NOMO-1 treated with dmso at 0.1 percent for 144 hours (cell line): Measurements from ENCODE around the gene ATMIN.

Experiments used
- DNase-seq: peaks from one replicate; lab custom pipeline; 2025; ENCODE audit not compliant: unreplicated experiment; lab: John Stamatoyannopoulos, UW

Gene ATMIN

DNA sequence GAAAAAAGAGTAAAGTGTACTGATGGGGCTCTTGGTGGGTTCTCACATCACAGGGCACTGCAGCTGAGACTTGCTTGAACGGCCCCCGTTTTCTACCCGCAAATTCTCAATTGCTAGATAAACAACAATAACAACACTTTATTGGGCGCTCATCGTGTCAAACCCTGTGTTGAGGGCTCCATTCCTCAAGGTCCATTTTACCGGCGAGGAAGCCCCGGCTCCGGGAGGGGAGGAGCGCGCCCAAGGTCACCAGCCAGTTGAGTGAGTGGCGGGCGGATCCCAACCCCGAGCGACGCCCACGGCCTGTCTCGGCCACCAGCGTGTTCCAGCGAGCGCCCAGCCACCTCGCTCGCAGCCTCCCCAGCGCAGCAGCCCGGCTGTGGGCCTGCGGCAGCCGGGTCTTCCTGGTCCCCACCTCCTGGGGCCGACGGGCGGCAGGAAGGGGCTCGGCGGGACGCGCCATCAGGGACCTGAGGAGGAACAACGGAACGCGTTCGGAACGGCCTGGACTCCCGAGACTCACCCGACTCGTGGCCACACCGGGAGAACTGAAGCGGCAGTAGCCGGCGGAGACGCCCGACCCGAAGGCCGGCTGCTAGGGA lies 29.3 kb upstream of the ATMIN start:
- DNase-seq: peak; percentile 44

DNA sequence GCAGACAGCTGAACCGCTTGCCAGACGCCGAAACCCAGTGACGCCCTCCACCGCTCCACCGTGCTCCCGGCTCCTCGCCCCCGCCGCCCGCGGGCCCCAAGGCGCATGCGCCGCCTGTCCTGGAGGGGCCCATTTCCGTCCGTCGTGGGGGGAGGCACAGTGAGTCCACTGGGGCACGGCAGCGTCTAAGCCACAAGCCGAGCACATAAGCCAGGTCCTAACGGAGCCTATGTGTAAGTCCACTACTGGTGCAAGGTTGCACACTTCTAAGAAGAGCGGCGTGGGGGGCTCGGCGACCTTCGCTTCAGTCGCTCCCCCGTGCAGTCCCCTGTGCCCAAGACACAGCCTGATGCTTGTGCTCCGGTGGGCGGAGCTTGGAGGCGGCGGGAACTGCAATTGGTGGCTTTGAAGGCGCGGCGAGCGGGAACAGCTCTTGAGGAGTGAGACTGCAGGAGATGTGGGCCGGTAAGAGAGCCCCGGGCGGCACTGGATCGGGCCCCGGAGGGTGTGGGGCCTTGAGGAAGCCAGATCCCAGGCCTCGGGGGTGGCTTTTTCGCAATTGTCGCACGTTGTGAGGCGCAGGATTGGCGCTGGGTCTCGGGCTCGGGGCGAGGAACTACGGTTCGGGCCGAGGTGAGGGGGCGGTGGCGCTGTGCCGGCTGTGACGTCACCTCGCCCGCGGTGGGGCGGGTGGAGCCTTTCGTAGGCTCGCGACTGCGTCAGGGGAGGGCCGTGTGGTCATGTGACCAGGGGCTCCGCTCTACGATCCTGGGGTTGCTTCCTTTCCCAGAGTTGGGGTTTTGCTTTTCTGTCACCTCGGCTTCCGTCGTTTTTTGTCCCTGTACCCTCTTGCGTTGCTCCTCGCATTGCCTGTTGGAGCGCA lies 28.6 kb upstream of the ATMIN start, which contains the start of the genes CENPN and CMC2:
Gene CENPN (plus strand): TSS at position 402 of the 883 bp plus-strand sequence. CDS start 4,726 bp downstream, outside the sequence.
Gene CMC2 (minus strand): TSS at position 73 of the 883 bp plus-strand sequence. CDS start 9,491 bp downstream, outside the sequence.
- peak; percentile 97 for DNase-seq

DNA sequence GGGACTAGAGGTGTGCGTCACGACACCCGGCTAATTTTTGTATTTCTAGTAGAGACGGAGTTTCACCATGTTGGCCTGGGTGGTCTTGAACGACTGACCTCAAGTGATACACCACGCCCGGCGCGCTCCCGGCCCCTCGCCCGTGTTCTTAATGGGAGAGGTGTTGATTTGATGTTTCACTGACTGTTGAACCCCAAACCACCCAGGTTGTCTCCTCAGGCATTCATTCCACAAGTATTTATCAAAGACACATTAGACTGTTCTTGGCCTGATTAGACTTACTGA lies 27.2 kb upstream of the ATMIN start:
- no peak for DNase-seq

DNA sequence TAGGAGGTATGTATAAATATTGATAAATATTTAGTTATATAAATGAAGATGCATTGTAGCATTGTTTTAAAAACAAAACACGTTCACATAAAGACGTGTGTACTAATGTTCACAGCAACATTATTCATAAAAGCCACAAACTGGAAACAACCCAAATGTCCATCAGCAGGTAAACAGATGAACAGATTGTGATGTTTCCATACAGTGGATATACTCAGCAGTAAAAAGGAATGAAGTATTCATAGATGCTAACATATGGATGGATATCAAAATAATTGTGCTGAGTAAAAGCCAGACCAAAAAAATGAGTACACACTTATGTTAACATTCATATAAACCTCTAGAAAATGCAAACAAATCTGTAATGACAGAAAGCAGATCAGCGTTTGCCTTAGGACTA lies 22.7 kb upstream of the ATMIN start:
- DNase-seq: no peak

DNA sequence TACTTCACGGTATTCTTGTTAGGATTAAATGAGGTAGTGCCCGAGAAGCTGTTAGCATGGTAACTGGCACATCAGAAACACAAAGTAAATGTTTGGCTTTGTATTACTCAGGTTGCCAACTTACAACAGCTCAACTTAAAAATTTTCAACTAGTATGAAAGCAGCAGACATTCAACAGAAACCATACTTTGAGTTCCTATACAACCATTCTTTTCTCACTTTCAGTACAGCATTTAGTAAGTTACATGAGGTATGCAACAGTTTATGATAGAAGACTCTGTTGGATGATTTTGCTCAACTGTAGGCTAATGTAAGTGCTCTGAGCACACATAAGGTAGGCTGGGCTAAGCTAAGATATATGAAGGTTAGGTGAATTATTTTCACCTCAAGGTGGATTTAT lies 21.0 kb upstream of the ATMIN start:
- no peak for DNase-seq

DNA sequence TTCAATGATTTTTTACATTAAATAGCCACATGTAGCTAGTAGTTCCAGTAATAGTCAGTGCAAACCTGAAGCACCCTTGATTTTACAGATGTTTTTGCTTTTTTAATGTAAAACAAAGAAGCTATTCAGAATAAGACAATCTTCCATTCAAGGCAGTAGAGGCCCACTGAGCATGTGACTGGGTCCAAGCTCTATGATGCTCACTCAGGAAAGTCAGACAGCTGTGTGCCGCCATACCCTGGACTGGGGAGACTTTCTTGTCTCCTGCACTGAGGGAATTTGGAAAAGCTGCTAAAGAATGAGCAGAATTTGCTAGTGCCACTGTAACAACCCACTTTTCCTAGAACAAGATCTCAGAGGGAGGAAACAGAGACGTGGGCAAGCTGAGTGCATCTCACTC lies 17.1 kb upstream of the ATMIN start:
- no peak for DNase-seq

DNA sequence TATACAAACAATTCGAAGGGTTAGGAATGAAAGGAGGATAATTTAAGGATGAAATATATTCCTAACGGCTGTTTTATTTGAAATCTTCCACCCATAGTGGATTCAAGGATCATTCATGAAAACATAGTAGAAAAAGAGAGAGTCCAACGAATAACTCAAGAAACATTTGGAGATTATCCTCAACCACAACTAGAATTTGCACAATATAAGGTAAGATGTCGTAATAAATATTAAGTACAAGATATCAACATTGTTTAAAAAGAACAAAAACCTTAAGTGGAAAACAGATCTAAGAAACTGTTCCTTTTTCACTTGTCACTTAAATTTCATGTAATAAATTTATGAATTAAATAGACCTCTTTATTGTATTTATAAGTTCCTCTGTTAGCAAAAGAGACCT lies 9.2 kb upstream of the ATMIN start:
- no peak for DNase-seq

DNA sequence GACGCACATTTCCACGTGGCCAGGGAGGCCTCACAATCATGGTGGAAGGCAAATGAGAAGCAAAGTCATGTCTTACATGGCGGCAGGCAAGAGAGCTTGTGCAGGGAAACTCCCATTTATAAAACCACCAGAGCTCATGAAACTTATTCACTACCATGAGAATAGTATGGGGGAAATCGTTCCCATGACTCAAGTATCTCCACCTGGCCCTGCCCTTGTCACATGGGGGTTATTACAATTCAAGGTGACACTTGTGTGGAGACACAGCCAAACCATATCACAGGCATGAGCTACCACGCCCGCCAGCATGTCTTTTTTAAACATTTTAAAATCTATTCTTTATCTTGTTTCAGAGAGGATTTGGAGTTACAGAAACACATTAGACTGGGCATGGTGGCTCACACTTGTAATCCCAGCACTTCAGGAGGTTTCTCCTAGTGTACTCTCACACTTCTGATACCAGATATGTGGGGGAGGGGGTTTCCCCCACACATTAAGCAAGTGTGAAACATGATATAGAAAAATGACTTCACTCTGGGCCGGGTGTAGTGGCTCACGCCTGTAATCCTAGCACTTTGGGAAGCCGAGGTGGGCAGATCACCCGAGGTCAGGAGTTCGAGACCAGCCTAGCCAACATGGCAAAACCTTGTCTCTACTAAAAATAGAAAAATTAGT lies 5.6 kb upstream of the ATMIN start:
- no peak for DNase-seq

DNA sequence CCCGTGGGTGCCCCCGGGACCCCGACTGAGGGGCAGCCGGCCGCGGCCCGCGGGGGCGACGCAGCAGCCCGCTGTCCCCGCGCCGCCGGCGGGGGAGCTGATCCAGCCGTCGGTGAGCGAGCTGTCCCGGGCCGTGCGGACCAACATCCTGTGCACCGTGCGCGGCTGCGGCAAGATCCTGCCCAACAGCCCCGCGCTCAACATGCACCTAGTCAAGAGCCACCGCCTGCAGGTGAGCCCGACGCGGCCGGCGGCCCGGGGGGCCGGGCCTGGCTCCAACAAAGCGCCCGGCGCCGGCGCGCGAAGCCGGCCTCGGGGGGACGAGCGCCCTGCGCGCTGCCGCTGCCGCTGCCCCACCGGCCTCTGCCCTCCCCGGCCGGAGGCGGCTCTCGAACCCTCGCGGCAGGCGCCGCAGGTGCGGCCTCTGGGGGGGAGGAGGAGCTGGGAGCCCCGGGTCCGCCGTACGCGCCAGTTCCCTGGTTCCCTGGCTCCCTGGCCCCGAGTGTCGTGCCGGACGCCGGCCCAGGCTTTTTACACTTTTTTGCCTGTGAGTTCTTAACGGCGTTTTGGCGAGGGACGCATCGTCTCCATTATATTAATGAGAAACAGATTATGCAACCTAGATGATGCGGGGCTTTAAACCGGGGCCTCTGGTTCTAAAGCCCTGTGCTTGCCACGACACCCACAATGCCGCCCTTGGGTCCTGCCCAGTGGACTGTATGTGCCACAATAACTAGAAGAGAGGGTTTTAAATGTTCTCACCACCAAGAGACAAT lies 521 bp downstream of the ATMIN start:
- DNase-seq: no peak

DNA sequence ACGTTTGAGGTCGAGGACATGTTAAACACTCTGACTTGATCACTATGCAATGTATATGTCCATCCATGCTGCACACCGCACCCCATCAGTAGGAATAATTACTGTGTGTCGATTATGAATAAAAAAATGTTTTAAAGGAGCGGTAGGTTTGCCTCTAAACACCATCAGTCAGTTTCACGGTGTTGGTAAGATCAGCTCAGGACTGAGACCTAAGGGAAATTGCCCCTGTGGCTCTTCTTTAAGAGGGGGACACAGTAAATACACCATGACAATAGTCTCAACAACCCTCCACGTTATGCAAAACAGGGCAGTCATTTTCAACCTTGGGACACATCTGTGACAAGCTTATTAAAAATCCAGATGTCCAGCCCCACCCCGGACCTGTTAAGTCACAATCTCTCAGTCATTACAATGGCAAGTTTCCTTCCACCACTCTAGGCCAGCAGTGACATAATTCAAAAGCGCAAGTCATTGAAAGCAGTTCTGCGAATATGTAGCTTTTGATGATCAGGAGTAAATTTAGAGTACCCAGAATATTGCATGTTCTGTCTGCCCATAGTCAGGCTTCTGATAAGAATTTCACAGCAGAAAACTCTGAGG lies 1.2 kb downstream of the ATMIN start:
- DNase-seq: no peak

DNA sequence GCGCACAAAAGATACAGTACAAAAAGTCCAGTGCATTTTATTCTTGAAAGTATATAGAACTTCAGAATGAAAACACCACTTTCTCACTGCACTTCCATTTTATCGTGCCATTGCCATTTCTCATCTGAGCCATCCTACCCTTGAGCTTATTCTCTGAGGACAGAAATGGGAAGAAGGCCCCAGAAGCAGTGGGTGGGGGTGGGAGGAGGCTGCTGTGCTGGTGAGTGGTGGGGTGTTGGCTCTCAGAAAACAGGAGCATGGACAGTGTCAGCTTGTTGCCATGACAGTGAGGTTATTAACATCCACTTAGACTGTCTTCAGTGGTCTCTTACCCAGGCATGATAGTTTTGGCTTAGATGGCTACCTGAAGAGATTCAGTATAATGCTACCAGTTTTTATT lies 4.5 kb downstream of the ATMIN start:
- no peak for DNase-seq

DNA sequence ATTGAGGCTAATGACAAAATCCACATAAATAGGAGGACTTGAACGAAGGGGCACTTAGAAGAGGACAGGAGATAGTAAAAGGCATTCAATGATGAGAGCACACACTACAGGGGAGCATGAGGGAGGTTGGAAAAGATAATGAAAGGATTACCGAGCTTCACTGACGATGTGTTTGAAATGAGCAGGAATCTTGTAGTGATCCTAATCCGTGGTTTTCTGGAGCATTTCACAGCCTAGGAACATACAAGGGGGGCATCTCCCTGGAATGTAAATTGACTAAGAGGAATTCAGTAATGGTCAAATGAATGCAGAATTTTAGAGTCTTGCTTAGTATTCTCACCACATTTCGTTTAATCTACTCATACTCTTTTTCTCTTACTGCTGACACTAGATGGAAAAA lies 5.2 kb downstream of the ATMIN start:
- no peak for DNase-seq

DNA sequence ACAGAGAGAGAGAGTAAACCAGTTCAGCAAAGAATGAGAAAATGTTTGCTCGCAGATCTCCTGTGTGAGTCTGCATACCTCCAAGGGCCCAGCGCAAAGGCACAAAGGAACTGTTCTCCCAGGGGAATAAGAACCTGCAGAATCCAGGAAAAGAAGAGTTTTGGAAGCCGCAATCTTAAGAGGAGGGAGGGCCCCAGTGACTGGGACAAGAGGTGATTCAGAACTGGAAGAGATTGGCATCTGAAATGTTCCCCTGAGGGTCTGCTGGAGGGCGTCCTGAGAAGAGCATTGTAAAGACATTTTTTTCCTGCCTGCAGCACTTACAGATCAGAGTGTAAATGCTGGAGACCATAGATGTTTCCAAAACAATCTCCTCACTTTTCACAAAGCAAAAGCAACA lies 6.1 kb downstream of the ATMIN start:
- DNase-seq: no peak

DNA sequence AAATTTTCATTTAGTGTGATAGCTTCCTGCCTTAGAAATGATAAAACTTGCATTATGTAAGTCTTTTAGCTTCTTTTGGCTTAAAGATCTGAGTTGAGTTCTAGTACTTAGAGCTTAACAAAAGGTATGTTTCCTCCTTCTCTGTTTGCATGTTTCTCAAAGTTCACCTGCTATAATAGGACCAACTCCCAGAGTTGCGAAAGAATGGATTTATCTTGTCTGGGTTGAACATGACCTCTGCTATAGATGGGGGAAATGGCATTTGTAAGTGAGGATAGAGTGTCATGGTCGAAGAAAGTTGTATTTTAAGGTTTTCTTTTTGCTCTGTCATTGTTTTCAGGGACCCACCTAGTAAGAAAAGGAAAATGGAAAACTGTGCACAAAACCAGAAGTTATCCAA lies 7.2 kb downstream of the ATMIN start:
- DNase-seq: no peak

DNA sequence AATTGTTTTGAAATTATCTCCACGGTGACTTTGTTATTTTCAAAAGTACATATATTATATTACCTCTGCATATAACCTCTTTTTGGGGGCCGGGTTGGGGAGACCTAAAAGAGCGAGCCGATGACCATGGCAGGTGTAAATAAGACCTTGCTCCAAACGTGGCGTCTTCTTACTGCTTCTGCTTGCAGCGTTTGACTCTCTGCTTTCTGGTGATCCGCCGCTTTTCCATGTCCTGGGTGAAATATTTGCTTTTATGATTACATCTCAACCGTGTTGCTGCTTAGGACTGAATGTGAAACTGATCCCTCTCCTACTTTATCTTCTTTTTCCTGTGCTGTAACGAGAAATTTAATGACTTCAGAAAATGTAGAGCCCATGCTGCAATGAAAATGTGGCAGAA lies 18.1 kb downstream of the ATMIN start:
- no peak for DNase-seq

DNA sequence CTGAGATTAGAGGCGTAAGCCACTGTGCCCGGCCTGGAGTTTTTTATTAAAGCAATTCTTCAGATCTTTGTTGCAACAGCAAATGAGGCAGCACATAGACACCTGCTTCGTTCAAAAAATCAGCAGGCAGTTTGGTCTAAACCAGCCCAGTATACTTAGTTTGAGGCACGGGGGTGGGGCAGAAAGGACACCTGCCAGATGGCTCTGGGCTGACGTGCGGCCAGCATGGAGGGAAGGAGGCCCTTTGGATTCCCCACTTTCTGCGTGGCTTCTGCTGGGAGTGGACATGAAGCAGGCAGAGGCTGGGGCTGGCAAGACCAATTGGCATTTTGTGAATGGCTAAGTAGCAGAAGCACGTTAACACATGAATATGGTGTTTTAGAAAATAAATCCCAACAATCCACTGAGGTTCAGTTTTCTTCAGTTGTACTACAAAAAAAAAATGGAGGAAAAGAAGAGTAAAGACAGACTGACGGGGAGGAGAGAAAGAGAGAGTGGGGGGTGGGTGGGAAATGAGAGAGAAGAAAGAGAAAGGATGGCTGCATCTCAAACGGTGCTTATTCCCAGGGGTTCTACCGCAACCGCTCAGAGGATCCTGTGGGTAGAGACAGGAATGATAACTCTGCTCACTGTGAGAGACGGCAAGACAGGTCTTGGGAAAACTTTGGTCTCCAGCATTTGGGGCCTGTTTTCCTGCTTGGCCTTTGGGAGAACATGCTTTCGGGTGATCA lies 25.1 kb downstream of the ATMIN start:
- DNase-seq: no peak

DNA sequence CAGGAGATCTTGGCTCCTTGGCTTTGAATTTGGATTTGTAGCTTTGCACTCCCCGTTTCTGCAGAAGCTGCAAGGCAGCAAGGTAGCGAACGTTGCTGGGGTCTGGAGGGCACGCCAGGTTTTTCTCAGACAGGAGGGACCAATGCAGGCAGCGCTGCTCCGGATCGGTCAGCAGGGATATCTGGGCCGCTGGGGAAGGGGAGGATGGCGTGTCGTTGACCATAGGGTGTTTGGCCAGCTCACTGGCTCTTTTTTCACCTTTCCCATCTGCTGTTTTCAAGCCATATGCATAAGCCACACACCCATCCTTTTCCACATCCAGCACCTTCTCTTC lies 25.6 kb downstream of the ATMIN start:
- DNase-seq: no peak

DNA sequence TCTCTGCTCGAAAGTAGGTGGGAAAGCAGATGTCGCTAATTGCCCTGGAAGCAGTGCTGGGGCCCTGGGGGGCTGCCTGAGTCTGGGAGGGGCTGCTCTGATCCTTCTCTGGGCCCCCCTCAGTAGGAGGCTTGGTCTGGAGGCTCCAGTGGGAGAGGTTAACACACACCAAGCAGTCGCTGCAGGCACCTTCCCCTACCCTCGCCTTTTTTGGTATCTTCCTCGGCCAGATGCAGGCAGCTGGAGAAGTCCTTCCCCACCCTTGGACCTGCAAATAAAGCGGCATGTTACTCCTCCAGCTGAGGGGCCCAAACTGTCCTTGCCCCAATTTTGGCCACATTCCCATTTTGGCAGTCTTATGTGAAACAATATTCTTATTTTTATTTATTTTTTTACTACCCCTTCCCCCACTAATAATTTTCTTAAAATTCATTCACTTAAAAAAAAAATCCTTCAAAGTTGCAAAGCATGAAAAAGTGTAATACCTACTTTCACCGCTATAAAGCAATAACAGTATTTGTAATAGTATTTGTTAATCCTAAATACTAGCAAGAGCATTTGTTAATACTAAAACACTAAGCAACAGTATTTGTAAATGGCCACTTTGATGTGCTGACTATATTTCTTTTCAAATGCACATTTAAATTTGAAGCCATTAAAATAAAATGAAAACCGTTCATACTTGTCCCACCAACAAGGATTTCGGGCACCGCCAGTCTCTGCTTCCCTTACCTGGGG lies 26.4 kb downstream of the ATMIN start:
- DNase-seq: no peak

DNA sequence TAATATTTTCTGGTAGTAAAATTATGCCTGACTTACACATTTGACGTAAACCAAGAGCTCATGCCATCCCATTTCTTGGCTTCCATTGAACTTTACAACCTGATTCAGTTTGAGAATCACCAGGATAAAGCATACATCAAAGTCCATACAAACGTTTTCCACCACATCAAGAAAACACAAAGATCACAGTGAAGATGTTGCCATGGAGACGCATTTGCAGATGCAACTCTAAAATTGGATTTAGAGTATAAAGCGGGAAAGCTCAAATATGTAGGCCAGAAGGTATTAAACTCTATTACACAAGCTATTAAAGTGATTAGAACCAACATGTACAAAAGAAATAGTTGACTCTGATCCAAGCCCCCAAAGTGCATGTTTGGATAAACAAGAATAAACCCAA lies 31.0 kb downstream of the ATMIN start:
- no peak for DNase-seq

DNA sequence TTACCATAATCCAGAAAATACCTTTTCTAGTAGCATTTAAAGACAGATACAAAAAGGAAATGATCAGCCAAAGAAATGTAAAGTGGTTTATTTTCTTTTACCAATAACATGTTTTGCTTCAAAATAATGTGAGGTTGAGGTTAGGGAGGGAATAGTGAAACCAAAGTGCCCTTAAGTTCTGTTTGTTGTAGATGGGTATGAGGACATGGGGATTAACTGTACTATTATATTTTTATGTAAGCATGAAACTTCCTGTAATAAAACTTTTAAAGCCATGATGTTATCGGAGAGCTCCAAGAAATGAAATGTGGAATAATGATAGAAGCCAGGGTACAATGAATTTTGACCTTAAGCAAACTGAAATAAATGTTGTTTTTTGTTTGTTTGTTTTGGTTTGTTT lies 31.5 kb downstream of the ATMIN start:
- no peak for DNase-seq
